HepG2 (cell line): Measurements from ENCODE around the gene ST14. TPM values are rescaled to one million over a fixed set of nuclear protein-coding genes. Genes with fewer than 3 reads are reported as not detected.

Source experiments
- ATAC-seq: fragments of 200-7000 bp; cut with Tn5 transposase; 3 replicates; pipeline ENCODE4 v1.9.1; 2020; ENCODE audit warnings: mild to moderate bottlenecking, moderate library complexity
- BruUV-seq: library from RNA; stranded (reverse); fragments of 400-500 nt; replicated peaks from 2 replicates; lab custom pipeline; 2021; lab: Mats Ljungman, UMichigan
- CTCF ChIA-PET: fragments of 300-600 bp; formaldehyde crosslinking; extraction: SDS; loops from one replicate; lab custom pipeline; 2021; ENCODE audit warnings: low total read pairs, inconsistent platforms, low intra/inter-chr PET ratio; lab: Yijun Ruan, JAX
- POLR2A ChIA-PET: fragments of 350-600 bp; sonication (Branson Sonifier 250); formaldehyde crosslinking; loops from one replicate; lab custom pipeline; 2020; ENCODE audit warnings: antibody characterized with exemption, inconsistent platforms; lab: Yijun Ruan, JAX
- DNase-seq: peaks from one replicate; pipeline ENCODE4 v3.0.0-alpha.2; 2015; ENCODE audit warnings: low spot score
- FAIRE-seq: peaks from 3 replicates; lab custom pipeline; 2011; peaks lifted over from hg19 to GRCh38; lab: Jason Lieb, UNC
- H2AFZ ChIP-seq: one replicate; pipeline ENCODE4 v1.6.1; 2011; ENCODE audit warnings: low read length, inconsistent platforms
- H3K27ac ChIP-seq: fragments of 300-600 bp; 3 replicates; pipeline ENCODE4 v1.8.0; 2011; ENCODE audit warnings: mixed run types, mild to moderate bottlenecking, mixed read lengths, low read length, inconsistent platforms; ENCODE audit not compliant: insufficient read depth; ENCODE audit errors: extremely low read length
- H3K27me3 ChIP-seq, 2 experiments: fragments of 200-600 bp in 1 of 2; 2 replicates in 1 of 2; 3 replicates in 1 of 2; pipeline versions ENCODE4 v1.6.0 to v1.8.0; 2011; ENCODE audit warnings: low read length in 2 of 2, mild to moderate bottlenecking in 2 of 2, moderate library complexity in 2 of 2, inconsistent platforms in 1 of 2; ENCODE audit not compliant: insufficient read depth in 2 of 2, control insufficient read depth in 1 of 2
- H3K36me3 ChIP-seq, 2 experiments: fragments of 200-600 bp in 1 of 2; replicated peaks in 1 of 2; 2 replicates in 1 of 2; 3 replicates in 1 of 2; pipeline versions ENCODE4 v1.5.1 to v1.8.0; 2011; ENCODE audit warnings: low read length in 2 of 2, inconsistent platforms in 1 of 2; ENCODE audit not compliant: insufficient read depth in 2 of 2, control insufficient read depth in 1 of 2
- H3K4me1 ChIP-seq: 2 replicates; pipeline ENCODE4 v1.5.1; 2012; ENCODE audit warnings: low read length, inconsistent platforms; ENCODE audit not compliant: insufficient read depth
- H3K4me2 ChIP-seq: 2 replicates; pipeline ENCODE4 v1.6.0; 2011; ENCODE audit warnings: low read depth, low read length, inconsistent platforms
- H3K4me3 ChIP-seq, 3 experiments: fragments of 200-600 bp in 1 of 3; sonication (generic), shearing (Covaris generic) in 1 of 3; replicated peaks in 1 of 3; 2 replicates each; pipeline ENCODE4 v1.5.1; 2011 to 2016; ENCODE audit warnings: low read length in 3 of 3, inconsistent platforms in 2 of 3, low read depth in 2 of 3, mild to moderate bottlenecking in 2 of 3, control low read depth in 1 of 3, mixed read lengths in 1 of 3; ENCODE audit not compliant: insufficient read depth in 1 of 3
- H3K79me2 ChIP-seq: one replicate; pipeline ENCODE4 v1.6.1; 2011; ENCODE audit warnings: low read length, inconsistent platforms; ENCODE audit not compliant: insufficient read depth
- H3K9ac ChIP-seq: 2 replicates; pipeline ENCODE4 v1.6.0; 2011; ENCODE audit warnings: mild to moderate bottlenecking, low read depth, low read length, inconsistent platforms; ENCODE audit not compliant: insufficient read depth
- H3K9me3 ChIP-seq: 2 replicates; pipeline ENCODE4 v1.5.1; 2012; ENCODE audit warnings: mild to moderate bottlenecking, low read length
- H4K20me1 ChIP-seq: 2 replicates; pipeline ENCODE4 v1.6.0; 2011; ENCODE audit warnings: inconsistent platforms, mild to moderate bottlenecking, low read length, moderate library complexity; ENCODE audit not compliant: insufficient read depth
- ATF2 ChIP-seq: sonication (generic); formaldehyde crosslinking; IDR thresholded peaks from 2 replicates; pipeline ENCODE4 v1.4.0; 2020; ENCODE audit warnings: missing genetic modification reagents
- BCL3 ChIP-seq: sonication (generic); formaldehyde crosslinking; IDR thresholded peaks from 2 replicates; pipeline ENCODE4 v1.5.1; 2020; ENCODE audit warnings: mild to moderate bottlenecking, missing genetic modification reagents, moderate library complexity
- DZIP1 ChIP-seq: sonication (generic); formaldehyde crosslinking; IDR thresholded peaks from 2 replicates; pipeline ENCODE4 v1.5.0; 2020; ENCODE audit warnings: mild to moderate bottlenecking, missing genetic modification reagents
- HDAC6 ChIP-seq: fragments of 200-600 bp; sonication (generic); IDR thresholded peaks from 2 replicates; pipeline ENCODE4 v1.7.0; 2017; ENCODE audit warnings: mild to moderate bottlenecking, antibody characterized with exemption, low read length, low read depth
- KDM2A ChIP-seq: sonication (generic); formaldehyde crosslinking; IDR thresholded peaks from 2 replicates; pipeline ENCODE4 v1.4.0; 2020; ENCODE audit warnings: low read depth, missing genetic modification reagents, borderline replicate concordance
- MIXL1 ChIP-seq: IDR thresholded peaks from 2 replicates; pipeline ENCODE4 v1.6.1; 2016
- MTF1 ChIP-seq: sonication (generic); formaldehyde crosslinking; IDR thresholded peaks from 2 replicates; pipeline ENCODE4 v1.5.0; 2020; ENCODE audit warnings: missing genetic modification reagents
- RFX5 ChIP-seq: IDR thresholded peaks from 2 replicates; pipeline ENCODE4 v1.6.1; 2011; ENCODE audit warnings: low read depth, low read length, improper control_type of control experiment
- SPEN ChIP-seq: sonication (generic); formaldehyde crosslinking; IDR thresholded peaks from 2 replicates; pipeline ENCODE4 v1.5.1; 2020; ENCODE audit warnings: low read depth, mild to moderate bottlenecking, missing genetic modification reagents
- ZNF225 ChIP-seq: sonication (generic); formaldehyde crosslinking; IDR thresholded peaks from 2 replicates; pipeline ENCODE4 v1.4.0; 2020; ENCODE audit warnings: mild to moderate bottlenecking, missing genetic modification reagents
- ZNF280B ChIP-seq: sonication (generic); formaldehyde crosslinking; IDR thresholded peaks from 2 replicates; pipeline ENCODE4 v1.5.0; 2020; ENCODE audit warnings: missing genetic modification reagents, mild to moderate bottlenecking, borderline replicate concordance
- ZNF501 ChIP-seq: sonication (generic); formaldehyde crosslinking; IDR thresholded peaks from 2 replicates; pipeline ENCODE4 v1.5.1; 2020; ENCODE audit warnings: mild to moderate bottlenecking, moderate library complexity, missing genetic modification reagents
- ZNF557 ChIP-seq: sonication (generic); formaldehyde crosslinking; IDR thresholded peaks from 2 replicates; pipeline ENCODE4 v1.4.0; 2020; ENCODE audit warnings: missing genetic modification reagents
- ZNF652 ChIP-seq: IDR thresholded peaks from 2 replicates; pipeline ENCODE4 v1.6.1; 2016; ENCODE audit warnings: low read depth, borderline replicate concordance
- ZNF891 ChIP-seq: sonication (generic); formaldehyde crosslinking; IDR thresholded peaks from 2 replicates; pipeline ENCODE4 v1.5.0; 2020; ENCODE audit warnings: mild to moderate bottlenecking, missing genetic modification reagents
- ZSCAN31 ChIP-seq: sonication (generic); formaldehyde crosslinking; IDR thresholded peaks from 2 replicates; pipeline ENCODE4 v1.5.0; 2020; ENCODE audit warnings: low read depth, mild to moderate bottlenecking, missing genetic modification reagents
- WGBS: methylation state at CpG from one replicate; pipeline ENCODE4 v1.1.6; 2017; ENCODE audit warnings: low lambda C conversion rate; 5-methylcytosine and 5-hydroxymethylcytosine counted together
- in situ Hi-C: cut with HindIII; loops from 2 replicates; pipeline ENCODE4 v1.10.0; 2017; ENCODE audit warnings: low pct_unique_long_range_greater_than_20kb; ENCODE audit not compliant: extremely low pct_ligation_motif_present
- intact Hi-C: fragments of 100-400 bp; cut with micrococcal nuclease; formaldehyde crosslinking; loops from one replicate; pipeline ENCODE4 v1.10.0; 2022; ENCODE audit not compliant: unreplicated experiment
- polyA plus RNA-seq, 8 experiments: library from polyadenylated mRNA; depleted of rRNA in 3 of 8; stranded (reverse) in 7 of 8; unstranded in 1 of 8; fragments of >200 nt; fragmentation: Illumina TruSeq in 4 of 8; extraction: Trizol in 4 of 8; gene quantifications; 2 replicates each; pipeline versions ENCODE4 v1.2.1 to v1.2.3, GENCODE V29; 2011 to 2016; ENCODE audit warnings: low read depth in 4 of 8, missing spikeins in 1 of 8, mixed read lengths in 1 of 8; ENCODE audit not compliant: insufficient read depth in 1 of 8
- total RNA-seq, 5 experiments: library from RNA; depleted of rRNA; stranded (reverse); fragments of >200 nt; fragmentation: Illumina TruSeq; extraction: Trizol; gene quantifications; 2 replicates each; pipeline ENCODE4 v1.2.3, GENCODE V29; 2016; ENCODE audit warnings: low read depth in 1 of 5
- TF ChIP-seq, protein P1 (sequence below): sonication (generic); formaldehyde crosslinking; conservative IDR thresholded peaks from 2 replicates; pipeline ENCODE4 v1.4.0; 2020; ENCODE audit warnings: missing genetic modification reagents

ST14 gene
- total and polyA plus RNA-seq, 2 of the 13 experiments (the other 11 are each of a cell fraction or from before 2014, with no cell fraction given) = 0.88 to 1.4 TPM

- Histone ChIP-seq H3K79me2 (no peaks in the 10 kb centered on the region), H2AFZ (no peak overlapping the region), H4K20me1 (no peaks in the 10 kb centered on the region), H3K4me3 (no peak overlapping the region), H3K4me2 (no peak overlapping the region), H3K9ac (no peak overlapping the region), H3K9me3 (no peaks in the 10 kb centered on the region), H3K4me1 (peaks cover 43% of the 10 kb centered on the region), H3K36me3 (no peaks in the 10 kb centered on the region), H3K27ac (no peak overlapping the region), H3K27me3 (no peaks in the 10 kb centered on the region)
- ChIA-PET POLR2A (interaction anchor here (0.8 kb wide), 1 partner anchor 13 kb away, joined by 3 read pairs; no protein-coding TSS in a partner anchor), CTCF (no interaction called here)
- BruUV-seq = no TSS peak
- ATAC-seq = no peak
- WGBS = 90% methylated on average over 14 of the region's 21 CpGs
- DNase-seq = no peak
- in situ Hi-C loops (no loop called here), intact Hi-C loops (no loop called here)
- FAIRE-seq = no peak
- TF ChIP-seq MTF1 (CRISPR knock-in tag) (no peak), ATF2 (no peak), KDM2A (CRISPR knock-in tag) (no peak), HDAC6 (no peak), ZNF652 (no peak), BCL3 (no peak), RFX5 (no peak), ZNF280B (0 out of 2 replicates have a peak, but pooled peaks have one; percentile 40), SPEN (no peak), ZSCAN31 (CRISPR knock-in tag) (no peak), ZNF557 (no peak), ZNF891 (CRISPR knock-in tag) (no peak), ZNF225 (no peak), DZIP1 (CRISPR knock-in tag) (no peak), ZNF501 (CRISPR knock-in tag) (no peak), MIXL1 (CRISPR knock-in tag) (no peak)
- TF ChIP-seq, protein P1, sequence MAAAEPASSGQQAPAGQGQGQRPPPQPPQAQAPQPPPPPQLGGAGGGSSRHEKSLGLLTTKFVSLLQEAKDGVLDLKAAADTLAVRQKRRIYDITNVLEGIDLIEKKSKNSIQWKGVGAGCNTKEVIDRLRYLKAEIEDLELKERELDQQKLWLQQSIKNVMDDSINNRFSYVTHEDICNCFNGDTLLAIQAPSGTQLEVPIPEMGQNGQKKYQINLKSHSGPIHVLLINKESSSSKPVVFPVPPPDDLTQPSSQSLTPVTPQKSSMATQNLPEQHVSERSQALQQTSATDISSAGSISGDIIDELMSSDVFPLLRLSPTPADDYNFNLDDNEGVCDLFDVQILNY (CRISPR knock-in tag) = no peak
Observed at GRCh38 chr11:130194241-130195023, 34.9 kb downstream of the ST14 start.
